NOMO-1 treated with dmso at 0.1 percent for 144 hours (cell line): ENCODE measurements around the gene CCDC33.
"Not testable (repeated sequence)": the region's sequence is repeated elsewhere in the genome, so short reads cannot be mapped to it uniquely, and the experiment has no call there.

Experiments used
- DNase-seq: peaks from one replicate; lab custom pipeline; 2025; ENCODE audit not compliant: unreplicated experiment; lab: John Stamatoyannopoulos, UW

CCDC33 gene

DNA sequence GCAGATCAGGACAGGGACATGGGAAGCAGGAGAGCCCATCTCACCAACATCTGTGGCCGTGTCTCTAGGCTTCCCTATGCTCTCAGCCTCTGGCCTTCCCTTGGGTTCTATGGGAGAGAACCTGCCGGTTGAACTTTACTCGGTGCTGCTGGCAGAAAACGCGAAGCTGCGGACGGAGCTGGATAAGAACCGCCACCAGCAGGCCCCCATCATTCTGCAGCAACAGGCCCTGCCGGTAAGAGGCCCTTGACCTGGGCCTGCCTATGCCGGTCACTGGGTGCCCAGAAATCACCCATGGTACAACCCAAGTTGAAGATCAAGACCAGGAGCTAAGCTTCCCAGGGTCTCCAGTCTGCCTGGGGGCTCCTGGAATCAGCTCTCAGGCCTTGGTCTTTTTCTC, 96.5 kb downstream of the CCDC33 start:
- no peak for DNase-seq

DNA sequence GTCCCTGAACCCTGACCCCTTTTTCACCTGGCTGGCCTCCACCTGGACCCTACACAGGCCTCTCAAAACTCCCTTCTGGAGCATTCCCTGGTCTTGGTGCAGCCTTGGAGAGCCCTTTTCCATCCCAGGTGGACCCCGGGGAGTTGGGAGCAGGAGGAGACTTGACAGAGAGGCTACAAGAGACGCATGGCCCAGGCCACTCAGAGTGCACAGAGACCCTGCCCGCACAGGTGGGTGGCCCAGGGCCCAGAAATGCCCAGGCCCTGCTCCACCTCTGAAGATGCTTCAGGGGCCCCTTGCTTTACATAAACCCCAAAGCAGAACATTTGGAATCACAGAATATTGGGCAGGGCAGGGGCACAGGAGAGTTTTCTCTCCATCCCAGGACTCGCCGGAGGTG, 97.0 kb downstream of the CCDC33 start:
- no peak for DNase-seq

DNA sequence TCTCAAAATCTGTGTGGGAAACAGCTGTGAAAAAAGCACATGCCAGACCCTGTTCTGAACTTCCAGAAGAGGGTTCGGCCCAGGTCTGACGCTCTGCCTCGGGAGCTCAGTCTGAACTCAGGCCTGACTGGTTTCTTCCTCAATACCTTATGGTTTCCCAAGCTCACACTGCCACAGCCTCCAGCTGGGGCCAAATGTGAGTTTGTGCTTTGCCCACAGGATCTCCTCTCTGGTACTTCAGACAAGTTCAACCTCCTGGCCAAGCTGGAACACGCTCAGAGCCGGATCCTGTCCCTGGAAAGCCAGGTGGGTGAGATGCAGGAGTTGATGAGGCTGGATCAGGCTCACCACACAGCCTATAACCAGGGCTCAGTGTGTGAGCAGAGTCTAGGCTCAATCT, 97.5 kb downstream of the CCDC33 start:
- no peak for DNase-seq

DNA sequence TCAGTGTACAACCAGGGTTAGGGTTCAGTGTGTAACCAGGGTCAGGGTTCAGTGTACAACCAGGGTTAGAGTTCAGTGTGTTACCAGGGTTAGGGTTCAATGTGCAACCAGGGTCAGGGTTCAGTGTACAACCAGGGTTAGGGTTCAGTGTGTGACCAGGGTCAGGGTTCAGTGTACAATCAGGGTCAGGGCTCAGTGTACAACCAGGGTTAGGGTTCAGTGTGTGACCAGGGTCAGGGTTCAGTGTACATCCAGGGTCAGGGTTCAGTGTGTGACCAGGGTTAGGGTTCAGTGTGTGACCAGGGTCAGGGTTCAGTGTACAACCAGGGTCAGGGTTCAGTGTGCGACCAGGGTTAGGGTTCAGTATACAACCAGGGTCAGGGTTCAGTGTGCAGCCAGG, 98.0 kb downstream of the CCDC33 start:
- DNase-seq = no peak

DNA sequence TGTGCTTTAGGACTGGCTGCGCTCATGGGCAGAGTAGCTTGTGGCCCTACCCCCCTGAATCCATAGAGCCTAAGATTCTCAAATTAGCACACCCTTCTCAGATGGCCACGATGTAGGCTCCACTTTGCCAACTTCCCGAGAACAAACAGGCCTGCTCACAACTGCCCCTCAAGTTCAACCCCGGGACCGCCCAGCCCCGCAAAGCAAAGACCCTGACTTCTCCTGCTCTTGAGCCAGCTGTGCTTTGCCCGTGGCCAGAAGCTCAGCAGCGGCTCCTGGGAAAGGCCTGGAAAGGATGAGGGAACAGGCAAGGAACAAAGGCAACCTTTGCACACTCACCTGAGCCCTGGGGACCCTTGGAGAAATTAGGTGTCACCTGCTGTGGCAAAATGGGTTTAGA, 99.3 kb downstream of the CCDC33 start:
- DNase-seq = no peak

DNA sequence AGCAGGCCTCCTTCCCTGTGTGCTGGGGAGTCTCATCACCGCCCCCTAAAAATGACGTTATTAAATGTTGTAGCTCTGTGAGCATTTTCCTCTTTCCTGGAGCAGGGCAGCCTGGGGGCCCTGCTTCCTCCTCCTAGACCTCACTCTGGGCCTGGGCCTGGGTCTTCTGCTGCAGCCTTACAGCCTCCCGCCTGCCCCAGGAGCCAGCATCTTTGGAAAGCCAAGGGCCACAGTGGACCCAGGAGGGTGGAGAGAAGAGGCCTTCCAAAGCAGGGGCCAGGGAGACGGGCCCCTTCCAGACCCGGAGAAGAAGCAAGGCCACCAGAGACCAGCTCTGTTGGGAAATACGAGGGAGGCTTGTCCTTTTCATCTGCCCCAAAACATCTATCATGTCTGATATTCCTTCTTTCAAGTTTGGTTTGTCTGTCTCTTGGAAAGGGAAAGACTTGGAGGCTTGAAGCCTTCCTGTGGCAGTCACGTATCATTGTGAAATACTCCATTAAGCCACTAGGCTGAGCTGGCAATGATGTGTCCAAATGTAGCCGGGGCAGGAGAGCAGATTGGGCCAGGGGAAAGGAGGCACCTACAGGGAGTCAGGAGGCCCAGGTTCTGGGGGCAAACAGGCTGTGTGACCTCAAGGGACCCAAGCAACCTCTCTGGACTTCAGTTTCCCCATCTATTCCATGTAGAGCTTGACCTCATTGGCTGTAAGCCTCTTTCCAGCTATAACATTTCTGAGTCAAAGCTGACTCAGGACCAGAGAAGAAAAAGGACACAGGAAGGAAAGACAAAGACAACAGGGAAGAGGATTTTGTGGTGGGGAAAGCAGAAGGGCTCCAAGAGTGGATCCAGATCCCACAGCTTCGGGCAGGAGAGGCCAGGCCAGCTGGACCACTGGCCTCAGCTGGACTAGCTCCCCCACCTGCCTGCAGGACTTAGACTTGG, 100.2 kb downstream of the CCDC33 start:
- no peak for DNase-seq

DNA sequence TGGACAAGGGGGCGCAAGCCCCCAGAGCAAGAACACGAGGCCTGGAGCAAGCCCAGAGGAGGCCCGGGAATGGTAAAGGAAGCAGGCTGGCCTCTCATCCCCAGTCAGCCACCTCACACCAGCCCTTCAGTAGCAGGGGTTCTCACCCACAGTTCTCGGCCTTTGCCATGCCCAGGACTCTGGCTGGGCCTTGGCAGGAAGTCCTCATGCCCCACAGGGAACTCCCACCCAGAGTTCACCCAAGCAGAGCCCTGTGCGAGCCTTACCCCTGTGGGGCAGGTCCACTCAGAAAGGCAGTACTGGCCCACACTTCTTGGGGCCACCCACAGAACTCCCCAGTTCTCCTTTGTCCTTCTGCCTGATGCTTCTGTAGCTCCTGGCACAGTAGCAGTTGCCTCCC, 101.0 kb downstream of the CCDC33 start:
- DNase-seq = no peak

DNA sequence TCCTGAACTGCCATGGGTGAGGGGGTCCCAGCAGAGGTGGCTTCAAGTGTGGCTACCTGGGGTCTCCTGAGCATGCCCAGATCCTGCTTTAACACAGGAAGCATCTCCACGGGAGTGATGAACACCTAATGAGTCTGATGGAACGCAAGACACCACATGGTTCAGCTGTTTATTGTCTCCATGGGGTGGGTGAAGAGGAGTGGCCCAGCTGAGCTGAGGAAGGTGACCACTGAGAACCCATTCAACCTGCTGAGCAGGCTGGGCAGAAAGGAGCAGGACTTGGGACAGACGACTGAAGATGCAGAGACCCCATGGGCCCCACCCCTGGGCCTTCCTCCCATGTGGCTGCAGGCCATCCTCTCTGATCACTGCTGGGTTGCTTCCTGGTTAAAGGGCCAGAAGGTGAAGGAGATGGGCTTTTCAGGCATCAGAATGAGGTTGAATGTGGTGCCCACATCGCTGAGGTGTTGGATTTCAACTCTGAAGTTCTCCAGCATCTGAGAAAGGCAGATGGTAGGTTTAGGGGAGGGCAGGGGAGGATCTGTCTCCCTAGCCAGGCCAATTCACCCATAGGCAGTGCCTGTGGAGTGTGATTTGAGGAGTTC, 101.6 kb downstream of the CCDC33 start:
- DNase-seq = no peak

DNA sequence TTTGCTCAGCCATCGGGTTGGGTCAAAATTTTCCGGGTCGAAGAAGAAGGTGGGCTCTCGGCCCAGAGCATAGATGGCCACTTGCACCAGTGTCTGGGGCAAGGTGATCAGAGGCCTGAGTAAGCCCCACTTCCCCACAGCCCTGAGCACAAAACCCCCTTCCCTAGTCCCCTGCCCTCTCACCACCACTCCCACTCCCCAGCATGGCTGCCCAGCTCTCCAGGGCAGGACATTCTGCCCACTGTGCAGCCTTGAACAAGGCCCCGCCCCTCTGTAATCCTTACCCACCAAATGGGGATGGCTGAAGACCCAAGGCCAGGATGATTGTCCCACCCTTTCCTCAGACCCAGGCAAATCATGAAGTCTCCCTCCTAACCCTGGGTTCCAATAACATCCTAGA, 102.5 kb downstream of the CCDC33 start:
- DNase-seq = no peak

DNA sequence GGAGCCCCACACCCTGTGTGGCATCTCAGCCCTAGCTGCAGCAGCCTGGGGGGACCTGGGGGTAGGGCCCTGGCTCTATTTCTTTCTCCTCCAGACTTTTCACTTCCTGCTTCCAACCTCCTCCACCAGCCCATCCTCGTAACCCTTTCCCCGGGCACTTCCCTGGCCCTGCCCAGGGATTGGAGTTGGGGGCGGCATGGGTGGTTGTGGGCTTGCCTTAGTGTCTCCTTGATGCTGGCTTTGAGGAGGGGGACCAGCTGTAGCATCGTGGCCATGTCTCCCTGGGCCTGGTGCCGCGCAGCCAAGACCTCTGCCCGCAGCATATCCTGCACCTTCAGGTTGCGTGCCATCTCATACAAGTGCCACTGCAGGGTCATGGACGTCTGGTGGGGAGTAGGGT, 103.2 kb downstream of the CCDC33 start:
- DNase-seq = no peak

DNA sequence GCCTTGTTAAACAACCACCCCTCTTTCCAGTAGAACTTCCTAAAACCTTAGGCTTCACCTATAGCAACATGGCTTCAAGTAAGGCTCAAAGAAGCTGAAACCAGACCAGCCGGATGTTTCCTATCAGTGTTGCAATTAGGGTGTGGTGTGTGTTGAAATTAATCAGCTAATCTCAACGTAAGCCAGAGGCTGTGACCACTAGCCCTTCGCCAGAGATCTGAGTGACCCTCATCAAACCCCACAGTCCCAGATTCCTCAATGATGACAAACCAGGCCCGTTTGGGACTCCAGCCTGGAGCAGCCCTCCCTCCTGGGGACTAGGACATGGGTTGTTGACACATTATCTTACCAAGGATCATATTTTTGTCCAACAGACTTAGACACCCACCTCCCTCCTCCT, 104.0 kb downstream of the CCDC33 start:
- DNase-seq = peak; percentile 36

DNA sequence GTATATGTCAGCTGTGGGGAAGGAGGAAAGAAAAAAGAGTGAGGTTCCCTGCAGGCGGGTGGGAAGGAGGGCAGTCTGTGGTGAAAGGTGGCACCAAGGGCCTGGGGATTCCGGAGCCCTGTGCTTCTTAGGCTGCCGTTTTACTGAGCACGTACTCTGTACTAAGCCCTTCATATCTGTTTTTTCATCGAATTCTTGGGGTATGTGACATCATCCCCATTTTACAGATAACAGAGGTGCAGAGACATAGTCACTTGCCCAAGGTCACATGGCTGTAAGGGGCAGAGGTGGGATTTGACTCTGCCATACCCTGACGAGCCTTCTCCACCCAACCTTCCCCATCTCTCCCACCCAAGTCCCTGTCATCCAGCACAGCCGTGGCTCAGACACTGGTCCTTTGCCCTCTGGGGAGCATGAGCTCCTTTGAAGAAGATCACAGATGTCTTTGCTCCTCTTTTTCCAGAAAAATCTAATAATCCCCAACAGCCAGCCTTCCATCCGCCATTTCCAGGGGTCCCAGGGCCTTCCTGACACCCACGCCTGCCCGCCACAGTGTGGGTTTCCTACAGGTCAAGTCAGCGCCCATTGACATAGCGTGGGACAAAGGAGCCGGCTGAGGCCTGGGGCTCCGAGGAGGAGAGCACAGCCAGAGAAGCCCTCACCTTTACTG, 107.1 kb downstream of the CCDC33 start:
- no peak for DNase-seq

DNA sequence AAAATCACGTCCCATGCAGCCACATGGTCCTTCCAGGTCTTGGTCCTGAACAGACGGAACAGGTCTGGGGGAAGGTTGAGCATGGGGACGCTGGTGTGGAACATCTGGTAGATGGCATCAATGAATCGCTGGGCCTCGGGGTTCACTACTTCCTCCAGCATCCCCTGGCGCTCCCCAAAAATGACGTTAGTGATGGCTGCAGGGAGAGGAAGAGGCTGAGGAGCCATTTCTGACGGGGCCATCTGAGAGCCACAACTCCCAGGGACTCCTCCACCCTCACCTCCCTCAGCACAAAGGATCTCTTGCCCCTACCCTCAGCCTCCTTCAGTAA, 107.6 kb downstream of the CCDC33 start:
- DNase-seq = no peak

DNA sequence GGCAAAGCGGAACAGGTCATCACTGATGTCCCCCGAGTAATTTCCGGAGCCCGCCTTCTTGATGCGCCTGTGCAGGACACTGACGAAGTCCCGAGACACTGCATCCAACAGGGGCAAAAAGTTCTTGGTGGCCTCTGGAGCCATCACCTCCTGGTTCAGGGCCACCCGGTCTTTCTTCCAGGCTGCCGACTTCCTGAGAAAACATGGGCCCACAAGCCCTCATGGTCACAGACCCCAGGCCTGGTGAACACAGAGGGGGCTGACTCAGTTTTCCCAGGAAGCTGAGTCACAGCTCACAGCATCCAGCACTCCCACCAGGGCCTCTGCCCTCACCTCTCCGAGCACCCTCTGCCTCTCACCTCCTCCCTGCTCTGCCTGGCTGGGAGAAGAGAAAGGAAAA, 108.9 kb downstream of the CCDC33 start:
- DNase-seq = no peak

DNA sequence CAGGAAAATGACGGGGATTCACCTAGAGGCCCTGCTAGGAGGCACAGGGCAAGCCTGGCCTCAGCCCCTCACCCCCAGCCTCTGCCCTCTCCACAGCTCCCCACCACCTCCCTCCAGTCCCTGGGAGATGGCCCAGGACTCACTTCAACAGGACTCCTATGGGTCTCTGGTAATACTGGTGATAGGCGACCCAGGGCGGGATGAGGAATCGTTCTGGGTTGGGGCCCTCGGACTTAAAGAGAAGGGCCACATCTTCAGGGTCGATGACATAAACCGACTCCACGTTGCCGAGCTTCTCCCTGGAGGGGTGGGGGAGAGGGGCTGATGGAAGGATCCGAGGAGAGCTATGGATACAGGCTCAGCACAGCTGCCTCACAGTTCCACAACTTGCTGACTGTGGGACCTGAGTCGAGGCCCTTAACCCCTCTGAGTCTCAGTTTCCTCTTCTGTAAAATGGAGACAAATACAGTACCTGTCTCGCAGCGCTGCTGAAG, 111.7 kb downstream of the CCDC33 start:
- DNase-seq = no peak

DNA sequence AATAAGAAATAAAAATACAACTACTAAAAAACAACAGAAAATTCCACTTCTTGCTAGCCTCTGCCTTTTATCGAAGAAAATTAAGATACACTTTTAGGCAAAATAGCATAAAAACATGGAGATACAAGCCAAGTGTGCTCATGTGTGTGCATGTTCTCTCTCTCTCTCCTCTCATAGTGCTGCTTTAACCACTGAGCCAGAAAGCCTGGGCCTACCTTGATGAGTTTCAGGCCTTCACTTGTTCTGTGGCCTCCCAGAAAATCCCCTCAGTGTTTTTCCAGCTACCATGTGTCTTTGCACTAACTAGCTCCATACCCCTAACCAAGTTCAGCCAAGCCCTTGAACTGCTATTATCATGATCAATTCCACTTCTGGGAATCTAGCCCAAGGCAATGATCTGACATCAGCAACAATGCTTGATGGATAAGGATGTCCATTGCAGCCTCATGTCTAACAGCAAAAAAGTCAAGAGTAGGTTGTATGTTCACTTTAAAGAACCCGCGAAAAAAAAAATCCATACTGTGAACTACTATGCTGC, 113.2 kb downstream of the CCDC33 start:
- DNase-seq = no peak

DNA sequence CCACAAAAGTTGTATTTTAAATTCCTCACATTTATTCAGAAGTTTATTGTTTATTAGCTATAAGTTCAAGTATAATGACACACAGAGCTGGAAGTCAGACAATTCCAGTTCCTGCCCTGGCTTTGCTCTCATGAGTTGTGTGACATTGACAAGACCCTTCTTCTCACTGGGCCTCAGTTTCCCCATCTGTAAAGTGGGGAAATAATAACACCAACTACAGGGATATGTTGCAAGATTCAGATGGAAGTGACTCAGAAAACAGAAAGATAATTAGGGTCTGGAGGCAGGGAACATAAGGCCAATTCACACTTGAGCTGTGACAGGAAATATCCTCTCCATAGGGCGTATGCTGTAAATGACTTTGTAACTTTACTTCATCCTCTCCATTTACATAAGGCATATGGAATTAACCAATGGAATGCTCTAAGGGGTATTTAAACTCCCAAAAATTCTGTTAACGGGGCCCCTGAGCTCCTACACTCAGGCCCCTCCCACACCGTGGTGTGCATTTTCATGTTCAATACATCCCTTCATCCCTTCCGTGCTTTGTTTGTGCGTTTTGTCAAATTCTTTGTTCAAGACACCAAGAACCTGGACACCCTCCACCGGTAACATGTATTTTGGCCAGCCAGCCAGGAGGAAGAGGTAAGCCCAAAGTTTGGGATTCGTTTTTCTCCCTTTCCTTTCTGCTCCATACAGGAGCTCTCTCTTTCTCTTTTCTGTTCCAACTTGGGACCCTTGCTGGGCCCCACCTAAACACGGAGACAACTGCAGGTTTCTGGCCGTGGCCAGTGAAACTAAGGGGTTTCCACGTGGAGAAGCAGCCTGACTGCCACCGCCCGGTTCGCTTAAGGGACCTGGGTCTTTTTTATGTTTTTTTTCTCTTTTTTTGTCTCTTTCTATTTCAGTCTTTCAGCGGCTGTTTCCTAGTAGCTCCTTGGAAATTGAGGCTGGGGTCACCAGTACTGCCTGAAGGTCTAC, 114.5 kb downstream of the CCDC33 start:
- DNase-seq = no peak

DNA sequence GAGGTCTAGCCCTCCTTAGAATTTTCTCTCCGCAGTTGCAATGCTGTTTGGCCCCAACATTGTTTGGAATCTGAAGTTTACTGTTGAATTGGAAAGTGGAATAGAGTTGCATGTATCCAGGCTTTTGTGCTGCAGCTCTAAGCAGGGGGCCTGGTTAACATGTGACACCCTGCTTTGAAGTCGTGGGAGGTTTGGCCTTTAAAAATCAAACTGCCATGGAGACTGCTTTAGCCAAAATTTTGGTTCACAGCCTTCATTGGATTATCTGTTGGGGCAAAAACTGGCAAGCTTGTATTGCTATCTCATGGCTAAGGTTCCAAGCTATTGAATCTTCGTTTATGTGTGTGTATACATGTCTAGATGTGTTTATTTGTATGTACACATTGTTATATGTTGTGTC, 115.5 kb downstream of the CCDC33 start:
- DNase-seq = no peak

DNA sequence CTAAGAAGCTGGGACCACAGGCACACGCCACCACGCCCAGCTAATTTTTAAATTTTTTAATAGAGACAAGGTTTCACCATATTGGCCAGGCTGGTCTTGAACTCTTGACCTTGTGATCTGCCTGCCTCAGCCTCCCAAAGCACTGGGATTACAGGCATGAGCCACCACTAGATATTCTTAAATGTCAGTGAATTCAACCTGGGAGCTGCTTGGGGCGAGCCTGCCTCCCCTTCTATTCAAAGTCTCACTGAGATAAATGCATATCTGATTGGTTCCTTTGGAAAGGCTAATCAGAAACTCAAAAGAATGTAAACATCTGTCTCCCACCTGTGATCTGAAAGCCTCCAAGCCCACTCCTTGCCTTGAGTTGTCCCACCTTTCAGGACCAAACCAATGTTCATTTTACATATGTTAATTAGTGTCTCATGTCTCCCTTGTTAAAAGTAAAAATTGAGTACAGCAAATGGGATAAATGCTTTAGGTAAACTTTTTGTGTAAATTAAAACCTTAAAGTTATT, 116.3 kb downstream of the CCDC33 start:
- no peak for DNase-seq

DNA sequence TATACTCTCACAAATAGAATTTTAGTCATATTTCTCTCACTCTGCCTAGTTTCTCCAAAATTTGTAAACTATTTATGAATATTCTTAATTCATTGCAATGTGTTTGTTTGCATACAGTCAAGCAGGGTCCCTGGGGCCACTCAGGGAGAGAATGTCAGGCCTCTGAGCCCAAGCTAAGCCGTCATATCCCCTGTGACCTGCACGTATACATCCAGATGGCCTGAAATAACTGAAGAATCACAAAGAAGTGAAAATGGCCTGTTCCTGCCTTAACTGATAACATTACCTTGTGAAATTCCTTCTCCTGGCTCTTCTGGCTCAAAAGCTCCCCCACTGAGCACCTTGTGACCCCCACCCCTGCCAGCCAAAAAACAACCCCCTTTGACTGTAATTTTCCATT, 117.9 kb downstream of the CCDC33 start:
- not testable (repeated sequence) for DNase-seq
